OCI-LY7 (cell line): ENCODE data around the gene LAGE3. TPM values are rescaled to one million over a fixed set of nuclear protein-coding genes. Genes with fewer than 3 reads are reported as not detected.

Experiments used
- BruUV-seq: library from RNA; stranded (reverse); fragments of 400-500 nt; replicated peaks from 2 replicates; lab custom pipeline; 2021; lab: Mats Ljungman, UMichigan
- CTCF ChIA-PET: fragments of 300-600 bp; sonication (Branson Sonifier 250); formaldehyde crosslinking; loops from one replicate; lab custom pipeline; 2022; ENCODE audit warnings: antibody characterized with exemption; ENCODE audit not compliant: unreplicated experiment; lab: Charles Lee
- POLR2A ChIA-PET: fragments of 300-600 bp; sonication (Branson Sonifier 250); formaldehyde crosslinking; loops from one replicate; lab custom pipeline; 2022; ENCODE audit warnings: antibody characterized with exemption; lab: Charles Lee
- DNase-seq: peaks from one replicate; pipeline ENCODE4 v3.0.0-alpha.2; 2015; ENCODE audit warnings: low spot score
- H2AFZ ChIP-seq: fragments of 200-600 bp; sonication (generic), shearing (Covaris generic); 2 replicates; pipeline ENCODE4 v1.6.1; 2014; ENCODE audit warnings: mild to moderate bottlenecking, antibody characterized with exemption, low read length, moderate library complexity
- H3K27ac ChIP-seq: fragments of 200-600 bp; sonication (generic); 2 replicates; pipeline ENCODE4 v1.5.1; 2014; ENCODE audit warnings: mixed run types, low read depth, mild to moderate bottlenecking, moderate library complexity, low read length, inconsistent platforms; ENCODE audit not compliant: poor library complexity, severe bottlenecking
- H3K36me3 ChIP-seq: fragments of 200-600 bp; sonication (generic); 2 replicates; pipeline ENCODE4 v1.6.1; 2014; ENCODE audit warnings: mild to moderate bottlenecking, antibody characterized with exemption, low read length, moderate library complexity, mixed read lengths; ENCODE audit not compliant: insufficient read depth
- H3K4me1 ChIP-seq: fragments of 200-600 bp; sonication (generic); 2 replicates; pipeline ENCODE4 v1.5.1; 2014; ENCODE audit warnings: mild to moderate bottlenecking, low read length; ENCODE audit not compliant: insufficient read depth, poor library complexity, severe bottlenecking
- H3K4me2 ChIP-seq: fragments of 200-600 bp; sonication (generic); 2 replicates; pipeline ENCODE4 v1.6.1; 2014; ENCODE audit warnings: mild to moderate bottlenecking, low read length
- H3K4me3 ChIP-seq: fragments of 200-600 bp; sonication (generic); 2 replicates; pipeline ENCODE4 v1.5.1; 2014; ENCODE audit warnings: mild to moderate bottlenecking, low read depth, low read length; ENCODE audit not compliant: poor library complexity, severe bottlenecking
- H3K79me2 ChIP-seq: fragments of 200-600 bp; sonication (generic); 2 replicates; pipeline ENCODE4 v1.6.1; 2016; ENCODE audit warnings: low read depth, mild to moderate bottlenecking, low read length, moderate library complexity, mixed read lengths; ENCODE audit not compliant: insufficient read depth
- H3K9me2 ChIP-seq: fragments of 200-600 bp; sonication (generic); 2 replicates; pipeline ENCODE4 v1.6.1; 2016; ENCODE audit warnings: mild to moderate bottlenecking, low read length, mixed read lengths; ENCODE audit not compliant: insufficient read depth
- H3K9me3 ChIP-seq: fragments of 200-600 bp; sonication (generic); 2 replicates; pipeline ENCODE4 v1.6.1; 2014; ENCODE audit warnings: mild to moderate bottlenecking, mixed run types, low read length, mixed read lengths
- H4K20me1 ChIP-seq: fragments of 200-600 bp; sonication (generic); 2 replicates; pipeline ENCODE4 v1.6.1; 2014; ENCODE audit warnings: mild to moderate bottlenecking, antibody characterized with exemption, low read length, moderate library complexity, mixed read lengths; ENCODE audit not compliant: insufficient read depth
- EZH2phosphoT487 ChIP-seq: fragments of 200-600 bp; sonication (generic); IDR thresholded peaks from 2 replicates; pipeline ENCODE4 v1.6.1; 2018; ENCODE audit warnings: low read depth, borderline replicate concordance, mild to moderate bottlenecking, mixed run types, antibody characterized with exemption, low read length, moderate library complexity, mixed read lengths
- intact Hi-C: fragments of 100-400 bp; cut with micrococcal nuclease; formaldehyde crosslinking; loops from one replicate; pipeline ENCODE4 v1.10.0; 2022; ENCODE audit not compliant: unreplicated experiment
- total RNA-seq, 2 experiments: library from RNA; depleted of rRNA in 1 of 2; stranded (reverse); fragments of >200 nt in 1 of 2; shearing (Covaris generic) in 1 of 2; gene quantifications; 2 replicates each; pipeline ENCODE4 v1.2.3, GENCODE V29; 2014 to 2022
- TF ChIP-seq, protein P1 (sequence below): fragments of 200-600 bp; sonication (generic); conservative IDR thresholded peaks from 2 replicates; pipeline ENCODE4 v1.5.1; 2014; ENCODE audit warnings: mild to moderate bottlenecking, antibody characterized with exemption, low read length, moderate library complexity, mixed read lengths

LAGE3 gene
- total RNA-seq, 2 experiments from 2014 or later = 40.6 to 70.1 TPM

DNA sequence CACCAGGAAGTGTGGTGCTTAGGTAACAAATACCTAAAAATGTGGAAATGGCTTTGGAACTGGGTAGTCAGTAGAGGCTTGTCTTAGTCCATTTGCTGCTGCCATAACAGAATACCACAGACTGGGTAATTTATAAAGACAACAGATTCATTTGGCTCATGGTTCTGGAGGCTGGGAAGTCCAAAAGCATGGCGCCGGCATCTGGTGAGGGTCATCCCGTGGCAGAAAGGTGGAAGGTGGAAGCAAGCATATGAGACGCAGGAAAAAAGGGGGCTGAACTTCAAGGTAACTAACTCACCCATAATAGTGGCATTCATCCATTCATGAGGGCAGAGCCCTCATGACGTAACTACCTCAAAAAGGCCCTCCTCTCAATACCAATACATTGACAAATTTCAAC is 30.4 kb upstream of the LAGE3 start:
- Histone ChIP-seq H3K27ac (no peak overlapping the region), H3K4me2 (no peak overlapping the region)

DNA sequence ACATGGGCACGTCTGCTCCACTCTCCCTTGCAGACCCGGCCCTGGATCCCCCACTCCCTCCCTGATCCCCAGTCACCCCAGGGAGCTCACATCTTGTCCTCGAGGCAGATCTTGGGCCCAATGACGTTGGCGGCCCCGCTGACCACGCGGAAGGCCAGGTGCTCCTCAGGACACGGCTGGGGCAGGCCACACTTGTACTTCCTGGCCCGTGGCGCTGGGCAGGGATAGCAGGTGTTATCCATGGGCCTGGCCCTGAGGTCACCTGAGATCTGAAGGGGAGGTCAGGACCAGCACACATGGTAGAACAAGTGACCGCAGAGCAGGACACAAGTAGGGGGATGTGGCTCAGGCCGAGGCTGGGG is 29.3 kb upstream of the LAGE3 start:
- BruUV-seq = no TSS peak
- TF ChIP-seq, protein P1, sequence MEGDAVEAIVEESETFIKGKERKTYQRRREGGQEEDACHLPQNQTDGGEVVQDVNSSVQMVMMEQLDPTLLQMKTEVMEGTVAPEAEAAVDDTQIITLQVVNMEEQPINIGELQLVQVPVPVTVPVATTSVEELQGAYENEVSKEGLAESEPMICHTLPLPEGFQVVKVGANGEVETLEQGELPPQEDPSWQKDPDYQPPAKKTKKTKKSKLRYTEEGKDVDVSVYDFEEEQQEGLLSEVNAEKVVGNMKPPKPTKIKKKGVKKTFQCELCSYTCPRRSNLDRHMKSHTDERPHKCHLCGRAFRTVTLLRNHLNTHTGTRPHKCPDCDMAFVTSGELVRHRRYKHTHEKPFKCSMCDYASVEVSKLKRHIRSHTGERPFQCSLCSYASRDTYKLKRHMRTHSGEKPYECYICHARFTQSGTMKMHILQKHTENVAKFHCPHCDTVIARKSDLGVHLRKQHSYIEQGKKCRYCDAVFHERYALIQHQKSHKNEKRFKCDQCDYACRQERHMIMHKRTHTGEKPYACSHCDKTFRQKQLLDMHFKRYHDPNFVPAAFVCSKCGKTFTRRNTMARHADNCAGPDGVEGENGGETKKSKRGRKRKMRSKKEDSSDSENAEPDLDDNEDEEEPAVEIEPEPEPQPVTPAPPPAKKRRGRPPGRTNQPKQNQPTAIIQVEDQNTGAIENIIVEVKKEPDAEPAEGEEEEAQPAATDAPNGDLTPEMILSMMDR = no peak
- TF ChIP-seq EZH2phosphoT487 = no peak
- Histone ChIP-seq H3K9me3 (no peaks in the 10 kb centered on the region), H3K4me2 (no peak overlapping the region), H3K9me2 (no peaks in the 10 kb centered on the region), H4K20me1 (no peaks in the 10 kb centered on the region), H3K36me3 (peaks cover 9% of the 10 kb centered on the region), H3K4me3 (no peak overlapping the region), H2AFZ (no peak overlapping the region), H3K4me1 (no peaks in the 10 kb centered on the region), H3K79me2 (no peaks in the 10 kb centered on the region), H3K27ac (no peak overlapping the region)
- intact Hi-C loops = no loop called here
- DNase-seq = no peak
- POLR2A ChIA-PET = no interaction called here
- CTCF ChIA-PET = no interaction called here

More for the DNA sequence above, 30.4 kb upstream of the LAGE3 start:
- Histone ChIP-seq H3K4me1 (no peaks in the 10 kb centered on the region), H4K20me1 (no peaks in the 10 kb centered on the region), H3K9me3 (no peaks in the 10 kb centered on the region), H3K4me3 (no peak overlapping the region), H3K9me2 (no peaks in the 10 kb centered on the region), H3K36me3 (peaks cover 9% of the 10 kb centered on the region), H2AFZ (no peak overlapping the region), H3K79me2 (no peaks in the 10 kb centered on the region)
- no TSS peak for BruUV-seq
- TF ChIP-seq, protein P1 = no peak
- TF ChIP-seq EZH2phosphoT487 = no peak
- POLR2A ChIA-PET = no interaction called here
- CTCF ChIA-PET = no interaction called here
- intact Hi-C loops = no loop called here
- DNase-seq = no peak

DNA sequence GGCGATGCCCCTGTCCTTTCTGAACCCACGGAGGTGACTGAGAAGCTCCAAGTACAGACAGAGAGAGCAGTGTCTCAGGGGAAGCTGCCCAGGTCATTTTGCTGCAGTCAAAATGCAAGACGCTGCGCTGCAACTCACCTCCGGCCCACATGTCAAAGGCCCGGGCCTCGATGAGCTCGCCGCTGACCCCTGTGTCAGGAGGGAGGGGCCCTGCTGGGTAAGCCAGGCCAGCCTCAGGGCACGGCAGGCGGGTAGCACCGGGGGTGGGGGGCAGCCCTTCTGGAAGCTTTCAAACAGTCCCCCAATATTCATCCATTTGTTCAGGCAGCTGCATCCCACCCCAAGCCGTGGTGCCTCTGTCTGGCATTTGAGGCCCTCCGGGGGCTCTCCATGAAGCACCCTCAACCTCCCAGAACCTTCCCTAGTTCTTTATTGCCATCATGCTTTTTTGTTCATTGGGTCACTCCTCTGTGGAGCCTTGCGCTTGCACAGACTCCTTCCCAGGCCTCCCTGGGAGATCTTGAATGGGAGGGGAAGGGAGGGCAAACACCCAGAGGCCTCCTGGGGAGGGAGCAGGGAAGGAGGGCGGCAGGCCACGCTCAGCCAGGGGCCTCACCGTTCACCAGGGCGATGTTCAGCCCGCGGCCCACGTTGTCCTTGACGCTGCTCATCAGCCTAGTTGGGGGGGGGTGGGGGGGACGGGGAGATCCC is 28.7 kb upstream of the LAGE3 start:
- no peak overlapping the region for H2AFZ ChIP-seq
- POLR2A ChIA-PET = no interaction called here
- H3K9me3 ChIP-seq = no peaks in the 10 kb centered on the region
- CTCF ChIA-PET = no interaction called here
- no peaks in the 10 kb centered on the region for H3K4me1 ChIP-seq
- no peak for DNase-seq
- H3K79me2 ChIP-seq = no peaks in the 10 kb centered on the region
- intact Hi-C loops = no loop called here
- TF ChIP-seq, protein P1 = no peak
- TF ChIP-seq EZH2phosphoT487 = no peak
- H3K36me3 ChIP-seq = peaks cover 9% of the 10 kb centered on the region
- no peaks in the 10 kb centered on the region for H3K9me2 ChIP-seq
- H3K4me2 ChIP-seq = no peak overlapping the region
- no peaks in the 10 kb centered on the region for H4K20me1 ChIP-seq
- no peak overlapping the region for H3K27ac ChIP-seq
- no peak overlapping the region for H3K4me3 ChIP-seq
- no TSS peak for BruUV-seq
